Stimulated activated CD4-positive, alpha-beta T cell treated with anti-CD3 and anti-CD28 coated beads, Interleukin-15, amount 100 ng/mL, for 48 hours (primary cell): ENCODE measurements around the gene CEACAM16.
"Not testable (repeated sequence)": the region's sequence is repeated elsewhere in the genome, so short reads cannot be mapped to it uniquely, and the experiment has no call there.

Experiments
- DNase-seq, 2 donors: peaks; one replicate each; pipeline ENCODE4 v3.0.0-alpha.2; 2020; ENCODE audit warnings: low read depth in 2 of 2

The CEACAM16 gene

GRCh38 chr19:44703336-44704078 lies 4.6 kb downstream of the CEACAM16 start:
- no peak for DNase-seq

GRCh38 chr19:44704982-44705381 lies 6.0 kb downstream of the CEACAM16 start:
- DNase-seq: no peak

- DNase-seq: no peak
These were observed 6.6 kb downstream of the CEACAM16 start for GRCh38 chr19:44705502-44706010.

GRCh38 chr19:44706506-44707236 lies 7.7 kb downstream of the CEACAM16 start:
- no peak for DNase-seq

GRCh38 chr19:44707794-44708193 lies 8.8 kb downstream of the CEACAM16 start:
- no peak for DNase-seq

GRCh38 chr19:44708940-44709339 lies 10.0 kb downstream of the CEACAM16 start:
- no peak for DNase-seq

GRCh38 chr19:44709434-44710266 lies 10.7 kb downstream of the CEACAM16 start:
- not testable (repeated sequence) for DNase-seq

GRCh38 chr19:44710483-44710882 lies 11.5 kb downstream of the CEACAM16 start:
- DNase-seq: no peak

- DNase-seq: no peak
These were observed 14.0 kb downstream of the CEACAM16 start for GRCh38 chr19:44712864-44713515.

GRCh38 chr19:44714597-44715169 lies 15.7 kb downstream of the CEACAM16 start:
- no peak for DNase-seq

GRCh38 chr19:44717603-44718002 lies 18.7 kb downstream of the CEACAM16 start:
- no peak for DNase-seq

- DNase-seq: no peak
These were observed 19.7 kb downstream of the CEACAM16 start for GRCh38 chr19:44718441-44719261.

GRCh38 chr19:44719262-44719701 lies 20.3 kb downstream of the CEACAM16 start:
- DNase-seq: no peak

GRCh38 chr19:44720396-44720795 lies 21.4 kb downstream of the CEACAM16 start:
- DNase-seq: not testable (repeated sequence)

- no peak for DNase-seq
These were observed 22.0 kb downstream of the CEACAM16 start for GRCh38 chr19:44720945-44721344.

- DNase-seq: not testable (repeated sequence)
These were observed 22.4 kb downstream of the CEACAM16 start for GRCh38 chr19:44721369-44721768.

GRCh38 chr19:44722131-44723121 lies 23.5 kb downstream of the CEACAM16 start:
- no peak for DNase-seq

GRCh38 chr19:44723299-44723951 lies 24.5 kb downstream of the CEACAM16 start:
- DNase-seq: no peak
